Karpas-422 (cell line): ENCODE data around the gene NF2. TPM values are rescaled to one million over a fixed set of nuclear protein-coding genes. Genes with fewer than 3 reads are reported as not detected.
"Not testable (repeated sequence)": the region's sequence is repeated elsewhere in the genome, so short reads cannot be mapped to it uniquely, and the experiment has no call there.

Experiments
- DNase-seq: peaks from one replicate; pipeline ENCODE4 v3.0.0-alpha.2; 2015
- H2AFZ ChIP-seq: fragments of 200-600 bp; sonication (generic); 2 replicates; pipeline ENCODE4 v1.6.1; 2014; ENCODE audit warnings: antibody characterized with exemption, low read length, mixed read lengths
- H3K27ac ChIP-seq: fragments of 200-600 bp; sonication (generic); 2 replicates; pipeline ENCODE4 v1.5.1; 2014; ENCODE audit warnings: mild to moderate bottlenecking, low read length, moderate library complexity
- H3K27me3 ChIP-seq: fragments of 200-600 bp; sonication (generic); 2 replicates; pipeline ENCODE4 v1.6.1; 2014; ENCODE audit warnings: low read length, mixed read lengths
- H3K36me3 ChIP-seq: fragments of 200-600 bp; sonication (generic); 2 replicates; pipeline ENCODE4 v1.6.1; 2014; ENCODE audit warnings: low read length, mixed read lengths; ENCODE audit not compliant: insufficient read depth
- H3K4me1 ChIP-seq: fragments of 200-600 bp; sonication (generic); 2 replicates; pipeline ENCODE4 v1.6.1; 2014; ENCODE audit warnings: mild to moderate bottlenecking, low read length, mixed read lengths
- H3K4me2 ChIP-seq: fragments of 200-600 bp; sonication (generic); 2 replicates; pipeline ENCODE4 v1.6.1; 2014; ENCODE audit warnings: low read length, low read depth, mild to moderate bottlenecking; ENCODE audit not compliant: poor library complexity, severe bottlenecking
- H3K4me3 ChIP-seq: fragments of 200-600 bp; sonication (generic); 2 replicates; pipeline ENCODE4 v1.5.1; 2014; ENCODE audit warnings: mild to moderate bottlenecking, antibody characterized with exemption, low read length, mixed read lengths
- H3K79me2 ChIP-seq: fragments of 200-600 bp; sonication (generic); 2 replicates; pipeline ENCODE4 v1.6.1; 2014; ENCODE audit warnings: mild to moderate bottlenecking, low read length, mixed read lengths
- H3K9ac ChIP-seq: fragments of 200-600 bp; sonication (generic); 2 replicates; pipeline ENCODE4 v1.6.0; 2014; ENCODE audit warnings: low read length
- H3K9me2 ChIP-seq: fragments of 200-600 bp; sonication (generic), shearing (Covaris generic); replicated peaks from 2 replicates; pipeline ENCODE4 v1.6.0; 2014; ENCODE audit warnings: mild to moderate bottlenecking, low read length, moderate library complexity; ENCODE audit not compliant: insufficient read depth
- H3K9me3 ChIP-seq: fragments of 300-700, 200-600 bp; sonication (generic); 2 replicates; pipeline ENCODE4 v1.6.1; 2014; ENCODE audit warnings: low read length, mixed read lengths
- H4K20me1 ChIP-seq: fragments of 200-600 bp; sonication (generic); 2 replicates; pipeline ENCODE4 v1.6.1; 2014; ENCODE audit warnings: mild to moderate bottlenecking, antibody characterized with exemption, low read length, low read depth; ENCODE audit not compliant: insufficient read depth
- total RNA-seq: library from RNA; depleted of rRNA; stranded (reverse); fragments of >200 nt; shearing (Covaris generic); gene quantifications from 2 replicates; pipeline ENCODE4 v1.2.3, GENCODE V29; 2014; ENCODE audit warnings: low replicate concordance

NF2 gene
- total RNA-seq, 1 experiment from 2014 or later, result 19.0 TPM

GRCh38 chr22:29584975-29585374, 18.5 kb upstream of the NF2 start:
- no peak for DNase-seq
- Histone ChIP-seq H3K27ac (no peak overlapping the region), H3K9me3 (no peaks in the 10 kb centered on the region), H3K9ac (no peak overlapping the region), H3K36me3 (no peaks in the 10 kb centered on the region), H2AFZ (no peak overlapping the region), H3K4me2 (no peak overlapping the region), H3K4me3 (no peak overlapping the region), H3K9me2 (no peaks in the 10 kb centered on the region), H3K79me2 (peaks cover 12% of the 10 kb centered on the region), H3K27me3 (no peaks in the 10 kb centered on the region), H4K20me1 (no peaks in the 10 kb centered on the region), H3K4me1 (peaks cover 7% of the 10 kb centered on the region)

DNA sequence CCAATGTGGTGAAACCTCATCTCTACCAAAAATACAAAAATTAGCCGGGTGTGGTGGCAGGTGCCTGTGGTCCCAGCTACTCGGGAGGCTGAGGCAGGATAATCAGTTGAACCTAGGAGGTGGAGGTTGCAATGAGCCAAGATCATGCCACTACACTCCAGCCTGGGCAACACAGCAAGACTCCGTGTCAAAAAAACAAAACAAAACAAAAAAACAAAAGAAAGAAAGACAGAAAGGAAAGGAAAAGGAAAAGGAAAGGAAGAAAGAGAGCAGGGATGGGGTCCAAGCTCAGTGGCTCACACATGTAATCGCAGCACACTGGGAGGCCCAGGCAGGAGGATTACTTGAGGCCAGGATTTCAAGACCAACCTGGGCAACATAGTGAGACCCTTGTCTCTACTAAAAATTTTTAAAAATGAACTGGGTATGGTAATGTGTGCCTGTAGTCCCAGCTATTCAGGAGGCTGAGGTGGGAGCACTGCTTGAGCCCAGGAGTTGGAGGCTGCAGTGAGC, 17.2 kb upstream of the NF2 start:
- not testable (repeated sequence) for H3K9me3 ChIP-seq, H3K9ac ChIP-seq, H3K4me2 ChIP-seq, H3K79me2 ChIP-seq, H2AFZ ChIP-seq, H4K20me1 ChIP-seq, H3K36me3 ChIP-seq, H3K27ac ChIP-seq, H3K4me1 ChIP-seq, H3K9me2 ChIP-seq, H3K4me3 ChIP-seq, H3K27me3 ChIP-seq, DNase-seq

GRCh38 chr22:29587938-29588699, 15.3 kb upstream of the NF2 start:
- Histone ChIP-seq H3K9me3 (no peaks in the 10 kb centered on the region), H3K9me2 (no peaks in the 10 kb centered on the region), H3K9ac (no peak overlapping the region), H2AFZ (no peak overlapping the region), H4K20me1 (no peaks in the 10 kb centered on the region), H3K27ac (no peak overlapping the region), H3K4me1 (no peaks in the 10 kb centered on the region), H3K4me2 (no peak overlapping the region), H3K79me2 (no peaks in the 10 kb centered on the region), H3K27me3 (no peaks in the 10 kb centered on the region), H3K36me3 (no peaks in the 10 kb centered on the region), H3K4me3 (no peak overlapping the region)
- DNase-seq, result no peak

- Histone ChIP-seq H3K9ac (no peak overlapping the region), H3K4me3 (no peak overlapping the region), H4K20me1 (no peaks in the 10 kb centered on the region), H3K4me1 (no peaks in the 10 kb centered on the region), H2AFZ (no peak overlapping the region), H3K9me2 (no peaks in the 10 kb centered on the region), H3K36me3 (no peaks in the 10 kb centered on the region), H3K9me3 (no peaks in the 10 kb centered on the region), H3K4me2 (no peak overlapping the region), H3K27me3 (no peaks in the 10 kb centered on the region), H3K27ac (no peak overlapping the region), H3K79me2 (no peaks in the 10 kb centered on the region)
- no peak for DNase-seq
Measured at GRCh38 chr22:29593923-29594322, 9.5 kb upstream of the NF2 start.

- not testable (repeated sequence) for H3K79me2 ChIP-seq, H3K27me3 ChIP-seq, H3K9me2 ChIP-seq, H3K9me3 ChIP-seq, H3K4me2 ChIP-seq, H3K27ac ChIP-seq, H3K4me3 ChIP-seq, H3K9ac ChIP-seq, H3K4me1 ChIP-seq, H2AFZ ChIP-seq, DNase-seq, H3K36me3 ChIP-seq, H4K20me1 ChIP-seq
Measured at GRCh38 chr22:29594447-29594846, 9.0 kb upstream of the NF2 start.

DNA sequence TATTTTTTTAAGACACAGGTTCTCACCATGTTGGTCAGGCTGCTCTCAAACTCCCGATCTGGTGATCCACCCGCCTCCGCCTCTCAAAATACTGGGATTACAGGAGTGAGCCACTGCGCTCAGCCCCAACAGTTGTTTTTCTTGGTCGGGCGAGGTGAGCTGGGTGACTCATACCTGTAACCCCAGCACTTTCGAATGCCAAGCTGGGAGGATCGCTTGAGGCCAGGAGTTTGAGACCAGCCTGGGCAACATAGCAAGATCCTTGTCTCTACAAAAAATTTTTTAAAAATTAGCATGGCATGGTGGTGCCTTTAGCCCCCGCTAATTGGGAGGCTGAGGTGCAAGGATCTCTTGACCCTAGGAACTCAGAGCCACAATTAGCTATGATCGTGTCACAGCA, 7.0 kb upstream of the NF2 start:
- H4K20me1 ChIP-seq, result no peaks in the 10 kb centered on the region
- no peaks in the 10 kb centered on the region for H3K4me1 ChIP-seq
- H3K36me3 ChIP-seq, result no peaks in the 10 kb centered on the region
- no peak overlapping the region for H3K27ac ChIP-seq
- H3K9me2 ChIP-seq, result no peaks in the 10 kb centered on the region
- no peaks in the 10 kb centered on the region for H3K27me3 ChIP-seq
- H3K4me2 ChIP-seq, result no peak overlapping the region
- no peaks in the 10 kb centered on the region for H3K79me2 ChIP-seq
- H3K4me3 ChIP-seq, result no peak overlapping the region
- H3K9ac ChIP-seq, result no peak overlapping the region
- no peaks in the 10 kb centered on the region for H3K9me3 ChIP-seq
- no peak for DNase-seq
- H2AFZ ChIP-seq, result no peak overlapping the region

DNA sequence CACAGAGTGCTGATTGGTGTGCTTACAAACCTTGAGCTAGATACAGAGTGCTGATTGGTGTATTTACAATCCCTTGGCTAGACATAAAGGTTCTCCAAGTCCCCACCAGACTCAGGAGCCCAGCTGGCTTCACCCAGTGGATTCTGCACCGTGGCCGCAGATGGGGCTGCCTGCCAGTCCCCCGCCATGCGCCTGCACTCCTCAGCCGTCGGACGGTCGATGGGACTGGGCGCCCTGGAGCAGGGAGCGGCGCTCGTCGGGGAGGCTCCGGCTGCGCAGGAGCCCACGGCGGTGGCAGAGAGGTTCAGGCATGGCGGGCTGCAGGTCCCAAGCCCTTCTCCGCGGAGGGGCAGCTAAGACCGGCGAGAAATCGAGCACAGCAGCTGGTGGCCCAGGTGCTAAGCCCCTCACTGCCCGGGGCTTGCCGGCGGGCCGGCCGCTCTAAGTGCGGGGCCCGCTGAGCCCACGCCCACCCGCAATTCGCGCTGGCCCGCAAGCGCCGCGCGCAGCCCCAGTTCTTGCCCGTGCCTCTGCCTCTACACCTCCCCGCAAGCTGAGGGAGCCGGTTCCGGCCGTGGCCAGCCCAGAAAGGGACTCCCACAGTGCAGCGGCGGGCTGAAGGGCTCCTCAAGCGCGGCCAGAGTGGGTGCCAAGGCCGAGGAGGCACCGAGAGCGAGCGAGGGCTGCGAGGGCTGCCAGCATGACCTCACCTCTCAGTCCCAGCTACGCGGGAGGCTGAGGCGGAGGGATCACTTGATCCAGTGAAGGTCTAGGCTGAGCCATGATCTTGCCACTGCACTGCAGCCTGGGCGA, 5.4 kb upstream of the NF2 start:
- not testable (repeated sequence) for H3K79me2 ChIP-seq, H3K9me3 ChIP-seq, H4K20me1 ChIP-seq, H3K9me2 ChIP-seq, H3K36me3 ChIP-seq, H3K4me1 ChIP-seq, H3K9ac ChIP-seq, H3K4me2 ChIP-seq, H3K27me3 ChIP-seq, H3K27ac ChIP-seq, DNase-seq, H3K4me3 ChIP-seq, H2AFZ ChIP-seq

DNA sequence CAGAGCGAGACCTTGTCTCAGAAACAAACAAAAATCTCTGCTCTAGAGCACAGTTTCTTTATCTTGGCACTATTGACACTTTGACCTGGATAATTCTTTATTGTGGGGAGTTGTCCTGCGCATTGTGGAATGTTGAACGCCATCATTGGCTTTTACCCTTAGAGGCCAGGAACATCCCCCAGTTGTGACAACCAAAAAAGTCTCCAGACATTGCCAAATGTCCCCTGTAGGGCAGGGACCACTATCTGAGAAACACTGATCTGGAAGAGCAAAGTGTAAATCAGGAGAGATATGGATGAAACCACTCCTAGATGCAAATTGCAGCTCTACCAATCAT, 4.8 kb upstream of the NF2 start:
- no peaks in the 10 kb centered on the region for H3K27me3 ChIP-seq
- H3K36me3 ChIP-seq, result no peaks in the 10 kb centered on the region
- H3K4me2 ChIP-seq, result no peak overlapping the region
- no peaks in the 10 kb centered on the region for H4K20me1 ChIP-seq
- H3K4me1 ChIP-seq, result peaks cover 4% of the 10 kb centered on the region
- no peaks in the 10 kb centered on the region for H3K9me3 ChIP-seq
- no peak overlapping the region for H3K27ac ChIP-seq
- no peak overlapping the region for H3K9ac ChIP-seq
- peaks cover under 1% of the 10 kb centered on the region; the same call in 1 of the 2 replicates for H3K79me2 ChIP-seq
- no peak overlapping the region for H3K4me3 ChIP-seq
- H3K9me2 ChIP-seq, result no peaks in the 10 kb centered on the region
- H2AFZ ChIP-seq, result no peak overlapping the region
- no peak for DNase-seq
